Activated gamma-delta T cell treated with anti-CD3 and anti-CD28 coated beads, Interleukin-2, amount 50 U/mL, for 16 hours (primary cell): Measurements from ENCODE around the gene RASSF8.
A peak's percentile ranks its signal among the peaks of the same experiment; 100 is the strongest.

Source experiments
- DNase-seq: peaks from one replicate; pipeline ENCODE4 v3.0.0-alpha.2; 2020; ENCODE audit warnings: low read depth

The RASSF8 gene

DNA sequence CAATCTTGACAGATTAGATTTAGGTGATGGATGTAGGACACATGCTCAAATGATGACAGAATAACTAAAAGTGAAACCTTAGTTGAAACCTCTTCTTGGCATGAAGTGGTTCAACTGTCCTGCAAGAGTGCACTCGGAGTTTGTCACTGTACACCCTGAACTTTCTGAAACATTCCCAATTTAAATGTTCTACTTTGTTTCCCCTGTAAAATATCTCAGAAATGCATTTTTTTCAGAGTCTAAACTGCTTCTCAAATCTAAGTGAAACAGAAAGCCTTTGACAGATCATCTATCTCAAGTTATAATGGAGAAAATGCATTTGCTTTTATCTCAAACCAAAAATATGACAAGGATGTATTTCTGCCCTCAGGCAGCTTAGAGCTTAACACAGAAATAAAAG lies 100.3 kb downstream of the RASSF8 start:
- no peak for DNase-seq

DNA sequence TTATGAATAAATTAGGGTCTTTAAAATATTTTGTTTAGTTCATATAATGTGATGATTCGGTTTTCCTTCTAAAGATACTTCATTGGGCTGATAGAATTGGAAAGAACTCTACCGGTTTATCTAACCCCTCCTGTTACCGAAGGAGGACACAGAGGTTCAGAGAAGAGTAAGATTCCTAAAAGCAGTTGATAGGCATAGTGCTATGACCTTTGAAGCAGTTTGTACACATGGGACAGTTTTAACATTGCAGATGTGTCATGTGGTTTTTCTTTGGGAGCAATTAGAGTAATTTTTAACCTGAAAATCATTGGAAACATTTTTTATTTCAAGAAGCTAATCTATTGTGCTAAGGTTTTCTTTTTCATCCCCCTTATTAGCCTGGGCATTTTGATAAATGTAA lies 103.5 kb downstream of the RASSF8 start:
- no peak for DNase-seq

DNA sequence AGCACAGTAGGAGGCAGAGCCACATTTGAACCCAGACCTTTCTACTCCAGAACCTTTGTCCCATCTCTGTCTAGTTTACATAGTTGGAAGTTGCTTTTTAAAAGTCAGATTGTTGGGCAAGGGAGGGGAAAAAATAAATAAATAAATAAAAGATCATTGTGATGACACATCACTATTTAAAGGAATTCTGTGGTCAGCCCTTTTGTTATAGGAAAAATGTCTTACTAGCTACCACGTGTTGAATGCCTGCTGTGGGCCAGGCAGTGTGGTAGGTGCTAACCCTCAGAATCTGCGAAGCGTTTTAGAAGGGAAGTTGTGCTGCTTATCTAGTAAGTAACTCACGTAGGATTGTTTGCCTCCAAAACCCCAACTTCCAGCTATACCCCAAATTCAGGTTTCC lies 104.1 kb downstream of the RASSF8 start:
- no peak for DNase-seq

DNA sequence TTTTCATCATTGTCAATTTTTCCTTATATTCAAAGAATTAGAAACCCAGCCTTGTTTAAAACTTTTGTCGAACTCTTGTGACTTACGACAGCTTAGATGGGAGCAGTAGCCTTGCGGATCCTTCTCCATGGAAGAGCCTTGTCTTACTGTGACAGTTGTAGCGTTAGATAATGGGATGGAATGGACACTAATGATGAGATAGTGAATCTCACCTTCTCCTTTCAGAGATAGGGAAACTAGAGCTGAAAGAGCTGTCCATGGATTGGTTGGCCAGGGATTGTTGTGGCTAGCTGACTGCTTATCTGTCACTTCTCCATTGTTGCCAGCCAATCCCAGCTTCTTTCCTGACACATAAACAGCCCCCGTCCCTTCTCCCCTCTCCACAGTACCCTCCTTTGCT lies 107.0 kb downstream of the RASSF8 start:
- DNase-seq, result no peak

DNA sequence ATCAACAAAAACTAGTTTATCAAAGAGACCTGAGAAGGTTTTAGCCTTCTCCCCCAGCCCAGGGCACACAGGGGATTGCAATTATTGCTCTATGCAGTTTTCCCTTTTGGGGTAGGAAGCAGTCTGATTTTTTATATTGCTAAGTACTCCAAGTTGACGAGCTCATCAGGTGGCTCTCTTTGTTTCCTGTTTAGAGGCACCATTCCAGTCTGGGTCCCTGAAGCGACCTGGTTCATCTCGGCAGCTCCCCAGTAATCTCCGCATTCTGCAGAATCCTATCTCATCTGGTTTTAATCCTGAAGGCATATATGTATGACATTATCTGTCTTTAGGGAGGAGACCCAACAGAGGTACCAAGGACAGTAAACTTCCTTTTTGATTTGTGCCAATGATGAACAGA lies 110.0 kb downstream of the RASSF8 start:
- DNase-seq, result no peak

DNA sequence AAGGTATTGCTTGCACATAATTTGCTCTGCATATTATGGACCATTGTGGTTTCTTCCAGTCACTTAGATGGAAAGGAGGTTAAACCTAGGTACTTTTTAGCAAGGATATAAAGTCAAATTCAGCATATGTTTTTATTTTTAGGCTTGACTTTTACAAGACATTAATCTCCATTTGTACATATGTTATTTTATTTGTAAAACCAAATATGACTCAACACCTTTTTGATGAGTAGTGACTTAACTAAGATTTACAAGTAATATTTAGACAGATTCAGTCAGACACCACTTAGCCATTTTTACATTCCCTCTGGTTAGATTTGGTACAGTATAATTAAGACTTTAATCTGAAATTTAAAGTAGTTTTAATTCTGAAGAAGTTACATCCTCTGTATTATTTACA lies 111.3 kb downstream of the RASSF8 start:
- DNase-seq, result no peak

DNA sequence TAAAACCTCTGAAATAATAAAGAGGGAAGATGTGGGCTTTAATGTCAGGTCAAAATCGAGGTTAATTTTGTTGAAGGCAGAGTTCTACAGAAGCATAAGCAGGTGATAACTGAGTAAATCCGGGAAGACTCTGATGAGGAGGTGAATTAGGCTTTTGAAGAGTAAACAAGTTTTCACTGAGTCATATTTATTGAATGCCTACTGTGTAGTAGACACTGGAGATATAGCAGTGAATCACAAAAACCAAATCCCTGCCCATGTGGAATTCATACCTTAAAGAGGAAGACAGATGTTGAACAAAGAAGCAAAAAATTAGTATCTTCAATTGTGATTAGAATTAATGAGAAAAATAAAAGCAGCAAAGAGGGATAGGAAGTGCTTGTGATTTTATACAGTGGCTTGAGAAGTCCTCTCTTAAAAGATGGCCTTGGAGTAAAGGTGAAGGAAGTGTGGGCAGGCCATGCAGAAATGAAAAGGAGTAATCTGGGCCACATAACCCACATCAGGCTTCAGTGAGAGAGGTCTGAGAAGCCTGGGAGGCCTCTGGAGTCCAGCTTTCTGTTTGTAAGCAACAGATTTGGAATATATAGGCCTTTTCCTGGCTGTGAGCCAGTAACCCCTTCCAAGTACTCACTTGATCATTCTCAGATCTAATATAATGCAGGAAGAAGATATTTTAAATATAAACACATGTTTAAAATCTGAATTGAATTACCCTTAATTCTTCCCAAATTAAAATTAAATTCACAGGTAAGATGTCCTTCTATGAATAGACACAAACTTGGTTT lies 119.6 kb downstream of the RASSF8 start:
- no peak for DNase-seq

DNA sequence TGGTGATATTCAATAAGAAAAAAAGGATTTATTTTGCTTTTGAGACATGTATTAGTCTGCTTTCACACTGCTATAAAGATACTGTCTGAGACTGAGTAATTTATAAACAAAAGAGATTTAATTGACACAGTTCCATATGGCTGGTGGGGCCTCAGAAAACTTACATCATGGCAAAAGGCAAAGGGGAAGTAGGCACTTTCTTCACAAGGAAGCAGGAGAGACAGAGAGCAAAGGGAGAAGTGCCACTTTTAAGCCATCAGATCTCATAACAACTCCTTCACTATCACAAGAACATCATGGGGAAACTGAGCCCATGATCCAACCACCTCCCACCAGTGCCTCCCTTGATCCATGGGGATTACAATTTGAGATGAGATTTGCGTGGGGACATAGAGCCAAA lies 122.4 kb downstream of the RASSF8 start:
- DNase-seq, result no peak

DNA sequence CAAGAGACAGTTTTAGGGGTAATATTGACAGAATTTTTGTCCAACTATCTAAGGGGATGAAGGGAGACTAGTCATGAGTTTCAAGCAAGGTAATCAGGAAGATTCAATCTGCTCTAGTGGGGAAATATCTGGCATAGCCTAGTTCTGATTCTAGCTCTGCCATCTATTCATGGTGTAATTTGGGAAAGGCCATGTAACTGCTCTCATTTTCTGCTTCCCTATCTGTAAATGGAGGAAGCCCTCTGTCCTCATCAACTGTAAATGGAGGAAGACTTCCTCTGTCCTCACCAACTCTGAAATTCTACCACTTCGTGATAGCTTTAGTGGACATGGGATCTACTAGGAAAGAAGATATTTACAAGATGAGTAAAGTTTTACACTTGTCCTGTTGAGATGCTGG lies 128.5 kb downstream of the RASSF8 start:
- DNase-seq, result no peak

DNA sequence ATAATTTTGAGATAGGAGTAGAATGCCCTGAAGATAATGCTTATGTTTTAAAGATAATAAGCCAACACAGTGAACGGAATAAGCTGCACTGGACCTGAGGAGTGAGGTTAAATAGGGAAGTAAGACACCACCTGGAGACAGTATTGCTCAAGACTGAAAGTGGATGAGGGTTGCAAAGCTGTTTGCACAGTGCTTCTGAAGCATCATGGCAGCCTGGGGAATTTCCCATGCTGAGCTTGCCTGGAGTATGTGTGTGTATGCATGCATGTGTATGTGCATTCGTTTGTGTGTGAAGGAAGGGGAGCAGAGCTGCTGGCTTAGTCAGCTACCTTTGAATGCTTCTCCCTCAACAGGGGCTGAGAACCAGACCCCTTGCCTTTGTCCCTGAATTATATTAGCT lies 130.5 kb downstream of the RASSF8 start:
- no peak for DNase-seq

DNA sequence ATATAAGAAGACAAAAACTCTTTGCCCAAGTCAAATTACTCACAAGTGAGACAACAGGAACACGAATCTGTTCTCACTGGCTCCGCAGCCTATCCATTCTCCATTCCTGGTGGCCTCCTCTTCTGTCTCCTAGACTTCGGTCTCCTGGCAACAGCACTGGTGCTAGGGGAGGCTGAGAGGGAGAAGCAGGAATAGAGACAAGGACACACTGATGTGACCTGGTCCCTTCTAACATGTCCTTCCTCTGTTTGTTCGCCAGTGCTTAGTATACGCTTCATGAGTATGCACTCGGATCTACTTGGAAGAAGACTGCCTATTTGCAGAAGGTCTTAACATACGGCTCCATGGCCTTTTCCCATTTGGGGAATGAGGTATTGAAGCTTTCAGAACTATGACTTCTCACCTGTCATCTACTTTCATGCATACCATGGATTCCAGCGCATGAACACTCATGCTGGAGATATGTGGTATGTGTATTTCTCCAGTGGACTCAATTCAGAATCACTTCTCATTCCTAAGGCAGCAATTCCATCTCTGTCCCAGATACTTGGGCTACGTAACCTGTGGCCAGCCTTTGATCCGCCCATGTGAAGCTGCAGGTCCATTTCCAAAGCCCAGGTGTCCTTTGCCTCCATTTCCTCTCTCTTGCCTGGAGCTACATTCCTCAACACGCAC lies 132.5 kb downstream of the RASSF8 start:
- no peak for DNase-seq

DNA sequence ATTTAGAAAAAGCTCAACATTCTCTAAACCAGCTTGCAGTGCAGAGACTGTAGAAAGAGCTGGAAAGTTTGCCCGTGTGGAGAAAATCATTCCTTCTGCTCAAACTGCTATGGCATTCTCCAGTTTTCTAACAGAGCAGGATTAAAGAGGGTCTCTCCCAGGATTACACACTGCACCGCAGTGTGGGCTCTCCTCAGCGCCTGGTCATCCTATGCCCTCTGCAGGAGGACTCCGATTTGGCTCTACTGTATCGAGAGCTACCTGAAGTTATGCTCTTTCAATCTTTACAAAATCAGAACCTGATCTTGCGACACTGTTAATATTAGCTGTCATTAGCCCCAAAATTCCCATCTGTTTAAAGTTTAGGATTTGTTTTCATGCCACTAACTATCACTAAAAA lies 133.3 kb downstream of the RASSF8 start:
- DNase-seq, result no peak

DNA sequence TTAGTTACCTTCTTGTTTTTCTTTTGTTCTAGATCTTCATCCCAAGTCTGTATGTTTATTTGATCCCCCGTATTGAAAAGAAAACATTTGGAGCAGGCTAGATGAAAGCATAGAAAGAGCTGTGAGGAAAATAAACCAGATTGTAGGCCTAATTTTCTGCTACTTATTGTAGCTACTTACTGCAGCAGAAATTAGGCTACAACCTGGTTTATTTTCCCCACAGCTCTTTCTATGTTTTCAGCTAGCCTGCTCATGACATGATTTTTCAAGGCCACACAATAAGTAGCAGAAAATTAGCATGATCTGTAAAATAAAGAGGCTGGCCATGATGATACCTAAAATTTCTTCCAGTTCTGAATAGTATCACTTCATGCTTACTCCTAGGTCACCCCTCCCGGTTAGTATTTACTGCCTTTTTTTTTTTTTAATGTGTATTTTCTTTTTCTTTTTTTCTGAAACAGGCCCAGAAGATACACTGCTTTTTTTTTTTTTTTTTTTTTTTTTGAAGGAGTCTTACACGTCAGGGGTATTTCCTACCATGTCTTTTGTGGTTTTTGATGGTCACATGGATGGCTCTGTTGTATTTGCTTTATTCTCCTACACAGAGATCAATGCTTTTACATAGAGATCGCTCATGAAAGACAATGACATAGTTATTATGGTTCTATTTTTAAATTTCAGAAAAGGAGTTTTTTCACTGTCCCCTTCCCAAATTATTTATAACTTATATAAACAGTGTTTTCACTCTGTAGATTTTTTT lies 134.0 kb downstream of the RASSF8 start:
- DNase-seq, result no peak

DNA sequence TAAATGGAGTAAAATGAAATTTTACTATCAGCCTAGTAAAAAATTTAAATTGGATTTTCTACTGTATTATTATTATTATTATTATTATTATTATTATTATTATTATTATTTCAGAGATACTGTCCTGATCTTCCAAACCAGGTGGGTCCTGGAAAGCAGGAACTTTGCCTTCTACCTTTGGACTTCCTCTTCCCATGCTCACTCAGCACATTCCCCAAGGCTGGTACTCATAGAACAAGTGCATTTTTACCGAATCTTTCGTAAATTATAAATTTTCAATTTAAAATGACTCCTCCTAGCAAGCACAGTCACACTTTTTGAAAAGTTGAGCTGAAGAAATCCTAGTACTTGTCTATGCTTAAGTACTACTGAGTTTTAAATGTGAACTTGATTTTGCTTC lies 136.7 kb downstream of the RASSF8 start:
- no peak for DNase-seq

DNA sequence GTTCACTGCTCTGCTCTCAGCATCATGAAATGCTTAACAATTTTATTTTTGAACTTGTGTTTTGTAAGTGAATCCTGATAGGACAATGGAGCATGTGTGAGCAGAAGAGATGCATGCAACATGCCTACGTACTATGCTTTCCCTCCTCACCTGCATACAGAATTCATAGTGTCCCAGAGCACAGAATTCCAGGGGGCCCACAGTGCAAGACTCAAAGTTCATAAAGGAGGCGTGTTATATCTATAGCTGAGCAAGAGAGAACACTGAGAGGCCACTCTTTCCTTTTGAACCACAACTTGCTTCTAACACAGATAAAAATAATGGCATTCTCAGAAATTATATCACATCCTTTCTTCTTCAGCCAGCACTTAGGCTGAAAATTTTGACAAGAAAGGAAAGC lies 137.6 kb downstream of the RASSF8 start:
- no peak for DNase-seq

DNA sequence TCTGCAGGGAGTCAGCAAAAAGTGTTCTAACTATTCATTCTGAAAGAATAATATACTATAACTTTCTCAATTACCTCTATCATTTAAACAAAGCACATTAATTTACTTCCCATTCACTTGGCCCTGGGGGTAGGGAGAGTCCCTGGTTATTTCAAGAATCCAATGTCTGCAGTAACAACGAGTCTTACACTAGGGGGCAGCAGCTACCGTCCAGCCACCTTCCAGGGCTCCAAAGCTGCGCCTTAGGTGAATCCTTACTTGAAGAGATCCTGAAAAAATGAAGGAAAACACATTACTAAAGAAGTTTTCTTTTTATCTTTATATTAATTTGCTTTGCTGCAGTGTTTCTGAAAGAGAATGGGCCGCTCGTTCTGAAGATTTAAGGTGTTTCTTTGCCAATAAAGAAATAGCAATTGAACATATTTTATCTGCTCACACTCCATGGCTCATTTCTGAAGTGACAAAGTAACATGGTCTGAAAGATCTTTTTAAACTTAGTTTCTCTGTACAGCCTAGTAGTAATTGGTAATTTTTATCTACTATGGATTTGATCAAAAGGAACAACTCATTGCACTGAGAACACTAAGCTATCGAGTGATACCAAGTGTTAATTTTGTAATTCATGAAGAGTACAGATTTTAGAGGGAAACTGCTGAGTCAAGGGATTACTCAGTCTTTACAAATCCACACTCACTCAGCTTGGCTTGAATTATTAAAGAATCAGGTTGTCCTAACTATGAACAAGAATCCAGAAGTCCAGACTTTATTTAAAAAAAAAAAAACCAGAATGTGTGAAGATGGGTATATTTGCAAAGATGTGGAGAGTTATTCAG lies 138.8 kb downstream of the RASSF8 start:
- peak; percentile 30 for DNase-seq

DNA sequence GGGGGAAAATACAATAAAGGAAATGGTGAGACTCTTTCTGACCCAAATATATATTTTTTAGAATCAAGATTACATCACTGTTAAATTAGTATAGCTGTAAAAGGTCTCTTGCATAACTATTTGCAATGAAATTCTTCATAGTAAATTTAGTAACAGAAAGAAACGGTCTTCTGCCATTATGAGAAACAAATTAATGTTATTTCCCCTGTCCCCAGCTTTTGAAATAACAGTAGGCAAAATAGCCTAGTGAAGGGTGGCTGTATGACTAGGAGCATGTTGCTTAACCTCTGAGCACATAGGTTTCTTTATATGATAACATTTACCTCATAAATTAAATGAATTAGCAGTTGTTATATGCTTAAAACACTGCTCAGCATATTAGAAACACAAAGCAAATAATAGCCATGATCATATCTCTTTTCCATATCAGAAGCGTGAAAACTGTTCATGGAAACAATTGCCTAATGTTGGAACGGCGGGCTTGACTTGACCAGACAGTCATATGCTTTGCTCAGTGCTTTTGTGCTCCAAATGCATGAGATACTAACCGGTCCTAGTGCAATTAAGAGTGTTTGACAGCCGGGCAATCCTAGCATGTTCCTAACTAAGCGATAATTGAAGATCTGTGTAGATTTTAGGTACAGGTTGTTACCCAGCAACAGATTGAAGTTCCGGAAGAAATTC lies 142.3 kb downstream of the RASSF8 start:
- no peak for DNase-seq

DNA sequence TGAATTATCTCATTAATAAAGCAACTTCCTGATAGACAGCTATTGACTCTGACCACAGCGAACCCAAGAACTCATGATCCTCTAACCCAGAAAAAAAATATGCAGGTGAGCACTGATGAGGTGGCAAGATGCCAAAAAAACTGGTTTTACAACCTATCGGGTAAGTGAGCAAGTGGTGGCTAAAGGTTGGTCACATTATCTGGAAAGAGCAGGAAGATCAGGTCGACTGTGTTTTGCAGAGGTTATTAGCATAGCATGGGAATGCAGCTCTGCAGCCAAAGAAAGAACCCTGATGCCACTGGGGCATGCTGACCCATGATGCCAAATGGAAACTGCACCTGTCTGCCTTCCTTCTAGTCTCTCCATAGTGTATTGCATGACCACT lies 142.9 kb downstream of the RASSF8 start:
- no peak for DNase-seq

DNA sequence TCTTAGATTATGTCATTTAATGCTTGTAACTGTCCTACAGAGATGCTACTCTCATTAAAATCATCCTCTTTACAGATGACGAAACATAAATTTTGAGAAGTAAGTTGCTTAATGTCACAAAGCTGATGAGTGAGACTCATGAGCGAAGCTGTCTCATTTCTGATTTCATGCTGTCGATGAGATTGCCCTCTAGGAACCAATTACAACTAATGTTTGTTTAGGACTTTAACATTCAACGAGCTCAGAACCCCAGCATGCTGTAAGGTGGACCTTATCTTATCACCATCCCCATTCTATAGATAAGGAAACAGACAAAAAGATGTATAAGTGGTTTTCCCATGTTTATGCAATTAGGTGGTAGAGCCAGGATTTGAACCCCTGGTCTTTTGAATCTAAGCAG lies 143.3 kb downstream of the RASSF8 start:
- DNase-seq, result no peak

DNA sequence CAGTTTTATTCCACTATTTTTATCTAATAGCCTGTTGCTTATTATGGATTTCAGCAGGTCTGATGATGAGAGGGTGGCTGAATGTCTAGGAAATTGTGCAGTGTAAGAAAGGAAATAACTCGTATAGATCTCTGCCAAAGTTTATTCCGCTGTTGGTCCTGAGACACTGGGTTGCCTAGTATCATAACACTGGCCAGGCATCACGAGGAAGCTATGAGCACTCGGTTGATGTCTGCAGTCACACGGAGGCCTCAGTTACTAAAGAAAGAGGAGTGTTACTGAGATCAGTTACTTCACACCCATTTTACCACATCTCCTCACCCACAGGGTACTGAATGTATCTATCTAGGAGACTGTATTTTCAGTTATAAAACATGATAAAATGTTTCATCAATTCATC lies 144.5 kb downstream of the RASSF8 start:
- DNase-seq, result no peak

DNA sequence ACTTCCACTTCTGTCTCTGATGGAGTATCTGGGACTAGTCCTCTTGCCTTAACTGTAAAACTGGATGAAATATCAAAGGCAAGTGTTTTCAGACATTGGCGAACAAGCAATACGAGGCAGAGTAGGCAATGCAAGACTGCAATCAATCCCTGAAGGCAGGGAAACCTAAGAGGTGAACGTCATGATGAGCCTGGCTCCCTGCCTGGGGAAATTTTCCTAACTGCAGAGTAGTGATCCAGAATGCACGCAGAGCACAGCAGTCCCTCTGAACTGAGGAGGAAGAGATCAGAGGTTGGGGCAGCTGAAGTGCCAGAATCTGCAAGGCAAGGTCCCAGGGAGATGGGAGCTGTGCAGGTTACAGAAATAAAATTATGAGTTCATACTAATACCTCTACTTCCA lies 147.9 kb downstream of the RASSF8 start:
- DNase-seq, result no peak

DNA sequence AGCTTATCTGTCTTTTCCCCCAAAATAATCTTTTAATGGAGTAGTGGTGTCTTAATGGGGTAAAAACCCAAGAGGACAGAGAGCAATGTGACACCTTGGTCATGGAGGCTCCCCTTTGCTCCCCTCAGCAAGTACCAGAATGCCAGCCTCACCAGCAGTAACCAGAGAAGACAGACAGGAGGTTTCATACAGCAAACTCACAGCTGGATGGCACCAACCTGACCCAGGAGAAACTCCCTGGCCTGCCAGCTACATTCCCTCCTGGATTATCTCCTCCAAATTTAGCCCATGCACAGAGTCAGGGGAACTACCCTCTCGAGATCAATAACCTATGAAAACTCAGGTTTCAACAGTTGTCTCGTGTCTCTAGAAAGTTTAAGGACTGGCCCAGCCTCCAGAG lies 150.4 kb downstream of the RASSF8 start:
- no peak for DNase-seq
